ENCODE data around the gene ACTBL2.

ACTBL2 gene

DNA sequence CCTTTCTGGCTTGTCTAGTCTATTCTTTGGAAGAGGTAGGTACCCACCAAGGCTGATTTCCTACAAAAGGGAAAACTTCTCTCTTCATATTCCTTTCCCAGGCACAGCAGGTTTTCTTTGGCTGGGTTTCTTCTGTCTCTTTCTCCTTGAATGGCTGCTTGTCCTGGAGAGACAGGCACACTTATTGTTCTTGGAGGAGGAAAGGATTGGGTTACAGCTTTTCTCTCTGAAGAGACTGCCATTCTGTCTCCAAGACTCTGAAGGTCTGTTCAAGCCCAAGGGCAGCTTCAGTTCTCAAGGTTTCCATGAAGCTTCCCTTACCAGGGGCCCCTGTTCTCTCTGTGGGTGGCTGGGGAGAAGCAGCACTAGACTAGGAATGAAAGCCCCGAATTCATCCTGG lies 33.9 kb downstream of the ACTBL2 start:
- no peak for DNase-seq (ENCODE audit: low spot score)

DNA sequence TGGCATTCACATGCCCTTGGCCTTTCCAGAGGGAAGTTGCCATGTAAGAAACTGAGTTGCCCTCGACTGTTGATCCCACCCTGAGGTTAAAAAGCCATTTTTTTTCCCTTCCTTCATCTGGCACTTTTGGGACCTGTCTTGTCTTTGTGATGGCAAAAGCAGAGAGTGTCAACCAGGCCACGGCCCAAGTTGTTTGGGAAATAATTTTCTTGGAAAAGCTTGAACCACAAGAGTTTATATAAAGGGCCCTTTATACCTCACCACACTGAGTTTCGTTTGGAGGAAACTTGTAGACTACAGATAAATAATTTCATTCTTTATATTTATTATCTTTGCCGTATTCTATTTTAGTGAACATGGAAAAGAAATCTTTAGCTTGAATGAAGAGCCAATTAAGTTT lies 34.3 kb downstream of the ACTBL2 start:
- DNase-seq (ENCODE audit: low spot score), result no peak

DNA sequence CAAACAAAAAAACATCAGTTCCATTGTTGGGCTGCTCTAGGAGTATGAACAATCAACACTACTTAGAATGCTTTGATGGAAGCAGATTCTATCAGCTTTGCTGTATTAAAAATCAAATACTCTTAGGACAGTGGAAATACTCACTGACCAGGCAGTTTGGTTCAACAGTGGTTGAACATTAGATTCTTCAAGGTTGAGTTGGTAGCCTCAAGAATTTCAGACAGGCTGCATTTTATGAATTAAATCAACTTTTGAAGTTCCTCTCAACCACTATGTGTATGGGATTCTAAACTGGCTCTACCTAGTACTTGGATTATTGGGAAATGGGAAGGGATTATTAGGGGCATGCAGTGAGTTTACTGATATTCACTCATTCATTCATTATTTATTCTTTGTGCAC lies 35.0 kb downstream of the ACTBL2 start:
- DNase-seq (ENCODE audit: low spot score), result no peak

DNA sequence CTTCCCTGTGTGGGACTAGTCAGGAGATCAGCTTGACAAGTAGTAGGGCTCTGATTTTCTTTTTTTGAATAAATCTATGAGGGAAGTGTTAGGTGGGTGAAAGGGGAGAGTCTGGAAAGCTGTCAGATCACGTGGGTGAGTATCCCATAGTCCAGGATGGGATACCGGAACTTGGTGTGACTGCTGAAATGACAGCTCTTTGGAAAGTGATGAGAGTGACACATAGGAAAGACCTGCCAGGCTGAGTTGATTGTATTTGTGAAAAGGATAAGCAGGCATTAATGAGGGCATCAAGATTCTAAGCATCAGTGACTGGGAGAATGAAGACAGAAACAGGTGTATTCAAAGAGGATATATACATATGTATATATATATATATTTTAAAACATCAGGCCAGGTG lies 35.6 kb downstream of the ACTBL2 start:
- no peak for DNase-seq (ENCODE audit: low spot score)

DNA sequence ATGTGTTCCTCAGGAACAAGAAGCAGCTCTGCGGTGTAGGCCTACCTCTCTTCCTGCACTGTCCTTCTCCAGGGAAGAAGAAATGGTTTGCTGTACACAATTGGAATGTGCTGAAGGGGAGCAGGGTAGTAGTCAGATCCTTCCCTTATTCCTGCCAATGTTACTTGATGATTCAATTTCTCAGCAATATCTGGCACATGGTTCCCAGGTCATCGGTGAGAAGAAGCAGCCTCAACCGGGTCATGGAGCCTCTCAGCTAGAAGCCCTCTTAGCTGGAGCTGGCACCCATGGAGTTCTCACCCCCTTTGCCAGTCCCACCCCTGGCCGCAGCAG lies 36.9 kb downstream of the ACTBL2 start:
- DNase-seq (ENCODE audit: low spot score), result no peak

DNA sequence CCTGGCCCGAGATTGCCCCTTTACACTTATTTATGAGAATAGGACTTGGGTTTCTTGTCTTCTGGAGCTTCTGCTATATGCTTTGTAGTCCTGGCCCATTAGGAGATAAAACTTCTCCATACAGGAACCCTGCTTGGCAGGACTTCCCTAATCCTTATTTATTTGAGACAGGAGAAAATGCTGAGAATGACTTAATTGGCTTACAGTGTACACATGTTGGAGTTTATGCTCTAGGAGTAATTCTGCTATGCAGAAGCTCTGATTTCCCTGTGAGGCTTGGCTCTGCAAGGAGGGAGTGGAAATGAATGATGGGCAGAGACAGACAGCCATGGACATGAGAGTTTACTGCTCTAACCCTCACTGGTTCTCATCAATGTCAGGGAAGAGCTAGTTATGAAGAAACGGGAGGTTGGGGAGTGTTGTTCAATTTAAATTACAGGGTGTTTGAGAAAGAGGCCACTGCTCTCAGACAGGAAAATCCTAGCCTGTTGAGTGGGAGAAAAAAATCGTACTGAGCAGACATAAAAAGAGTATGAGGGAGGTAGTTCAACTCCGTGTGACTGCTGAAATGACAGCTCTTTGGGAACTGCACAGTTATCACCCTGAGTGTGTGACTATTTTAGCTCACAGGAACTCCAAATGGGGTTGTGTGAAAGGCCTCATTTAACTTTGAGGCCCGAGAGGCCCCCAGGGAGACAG lies 37.5 kb downstream of the ACTBL2 start:
- no peak for DNase-seq (ENCODE audit: low spot score)

DNA sequence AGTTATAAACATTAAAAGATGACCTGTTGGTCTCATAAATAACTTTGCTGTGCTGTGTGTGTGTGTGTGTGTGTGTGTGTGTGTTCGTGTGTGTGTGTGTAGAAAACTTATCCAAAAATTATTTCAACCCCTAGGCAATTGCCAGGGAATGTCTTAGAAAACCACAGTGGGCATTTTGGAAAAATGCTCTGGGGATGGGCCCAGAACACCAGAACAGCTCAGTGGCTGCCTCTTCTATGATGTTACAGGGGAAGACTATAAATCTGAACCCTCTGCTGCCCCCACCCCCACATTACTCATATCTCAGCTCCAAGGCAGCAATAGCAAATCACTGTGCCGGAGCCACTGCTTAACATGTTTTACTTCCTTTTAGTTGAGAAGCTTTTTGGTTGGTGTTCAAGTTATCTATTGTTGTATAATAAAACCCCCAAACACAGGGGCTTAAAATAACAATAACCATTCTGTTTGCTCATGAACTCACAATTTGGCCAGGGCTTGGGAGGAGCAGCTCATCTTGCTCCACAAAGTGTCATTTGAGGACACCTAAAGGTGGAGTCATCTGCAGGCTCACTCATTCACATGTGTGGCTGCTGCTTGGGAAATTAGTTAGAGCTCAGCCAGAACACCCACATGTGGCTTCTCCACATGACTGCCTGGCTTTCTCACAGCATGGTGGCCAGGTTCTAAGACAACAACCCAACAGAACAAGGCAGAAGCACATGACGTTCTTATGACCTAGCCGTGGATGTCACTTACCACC lies 40.4 kb downstream of the ACTBL2 start:
- no peak for DNase-seq (ENCODE audit: low spot score)

DNA sequence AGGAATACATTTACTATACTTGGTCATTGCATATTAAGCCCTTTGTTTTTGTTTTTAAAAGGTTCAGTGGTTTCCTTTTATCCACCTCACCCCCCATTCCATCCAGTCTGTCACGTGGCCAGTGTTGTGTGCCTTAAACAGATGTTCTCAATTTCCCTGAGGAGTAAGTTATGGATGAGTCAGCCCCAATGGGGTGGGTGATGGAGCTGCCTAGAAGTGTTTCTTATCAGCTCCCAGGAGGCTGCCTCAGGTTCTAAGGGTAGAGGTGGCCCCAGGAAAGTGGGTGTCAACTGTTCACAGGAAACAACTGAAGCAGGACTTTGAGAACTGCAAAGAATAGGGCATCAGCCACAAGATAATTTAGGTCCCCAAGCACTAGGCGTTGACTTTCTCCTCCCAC lies 41.1 kb downstream of the ACTBL2 start:
- DNase-seq (ENCODE audit: low spot score), result no peak

DNA sequence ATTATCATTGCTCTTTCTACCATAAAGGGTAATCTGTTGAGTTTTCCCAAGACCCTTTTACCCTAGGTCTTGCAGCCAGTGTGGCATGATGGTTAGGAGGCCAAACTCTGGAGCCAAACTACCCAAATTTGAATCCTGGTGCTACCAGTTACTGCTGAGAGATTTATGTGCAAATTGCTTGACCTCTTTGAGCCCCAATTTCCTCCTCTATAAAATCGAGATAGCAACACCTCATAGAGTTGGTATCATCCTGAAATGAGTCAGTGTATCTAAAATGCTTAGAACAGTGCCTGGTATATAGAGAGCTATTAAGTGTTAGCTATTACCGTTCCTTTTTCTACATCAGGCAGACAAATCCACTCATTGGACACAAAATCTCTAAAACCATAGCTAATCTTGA lies 43.0 kb downstream of the ACTBL2 start:
- no peak for DNase-seq (ENCODE audit: low spot score)

DNA sequence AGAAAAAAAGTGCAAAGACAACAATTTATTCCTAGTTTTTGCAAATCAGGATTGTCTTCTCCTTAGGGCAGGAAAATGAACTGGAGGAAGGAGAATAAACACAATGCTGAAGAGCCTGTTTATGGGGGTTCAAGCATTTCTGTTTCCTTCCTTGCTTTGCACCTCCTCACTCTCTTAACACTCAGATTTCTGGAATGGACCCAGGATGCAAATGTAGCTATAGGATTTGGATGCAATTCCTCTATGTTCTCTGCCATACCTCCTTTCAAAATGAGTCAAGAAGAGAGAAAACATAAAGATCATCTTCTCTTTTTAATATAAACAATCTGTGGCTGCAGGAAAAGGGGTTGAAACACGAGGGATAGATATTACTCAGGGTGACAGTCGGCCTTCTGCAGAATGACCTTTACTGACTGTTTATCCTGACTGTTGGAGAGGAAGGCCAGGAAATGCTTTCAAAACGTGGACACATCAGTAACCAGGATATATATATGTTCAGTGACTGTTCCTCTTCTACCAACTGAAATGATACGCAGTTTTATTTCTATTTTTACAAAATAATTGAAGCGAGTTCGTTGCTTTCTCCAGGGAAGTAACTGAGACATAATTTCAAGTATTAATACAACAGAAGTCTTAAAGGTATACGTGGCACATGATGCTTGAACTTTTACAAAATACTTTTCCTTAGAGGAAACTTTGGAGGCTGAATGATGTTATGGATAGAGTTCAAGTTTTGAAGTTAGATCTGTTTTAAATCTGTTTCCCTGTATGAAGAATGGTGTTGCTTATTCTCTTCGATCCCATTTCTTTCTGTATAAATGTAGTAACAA lies 44.4 kb downstream of the ACTBL2 start:
- no peak for DNase-seq (ENCODE audit: low spot score)

DNA sequence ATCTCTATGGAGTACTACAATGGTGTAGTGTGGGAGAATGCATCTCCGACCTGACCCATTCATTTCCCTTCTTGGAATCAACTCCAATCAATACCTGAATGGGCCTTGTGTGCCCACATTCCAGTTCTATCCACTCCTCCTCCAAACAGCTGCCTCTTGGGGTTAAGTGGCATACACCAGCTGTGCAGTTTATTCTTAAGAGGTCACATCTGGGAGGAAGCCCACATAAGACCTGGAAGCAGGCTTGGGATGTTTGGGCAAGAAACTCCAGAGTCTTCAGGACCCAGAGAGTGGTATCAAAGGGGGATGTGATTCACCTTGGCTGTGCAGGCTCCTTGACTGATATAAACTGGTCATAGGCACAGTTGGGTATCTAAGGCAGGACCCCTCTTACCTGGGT lies 46.0 kb downstream of the ACTBL2 start:
- no peak for DNase-seq (ENCODE audit: low spot score)

DNA sequence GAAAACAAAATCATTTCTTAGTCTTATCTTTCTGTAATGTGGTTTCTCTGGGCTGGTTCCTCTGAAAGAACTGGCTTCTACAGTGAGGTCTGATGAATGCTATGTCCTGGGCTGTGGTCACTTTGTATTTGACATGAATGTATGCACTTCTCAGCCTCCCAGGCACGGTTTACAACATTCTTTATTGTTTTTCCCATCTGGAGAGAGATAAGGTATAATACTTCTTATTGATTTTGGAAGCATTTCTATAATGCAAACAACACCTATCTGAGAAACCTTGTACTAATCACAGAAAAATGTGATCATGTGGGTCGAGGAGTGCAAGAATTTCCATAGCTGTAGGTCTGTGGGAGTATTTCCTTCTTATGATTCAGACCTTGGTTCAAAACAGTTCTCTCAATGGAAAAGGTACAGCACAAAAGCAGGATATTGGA lies 46.9 kb downstream of the ACTBL2 start:
- DNase-seq (ENCODE audit: low spot score), result no peak

DNA sequence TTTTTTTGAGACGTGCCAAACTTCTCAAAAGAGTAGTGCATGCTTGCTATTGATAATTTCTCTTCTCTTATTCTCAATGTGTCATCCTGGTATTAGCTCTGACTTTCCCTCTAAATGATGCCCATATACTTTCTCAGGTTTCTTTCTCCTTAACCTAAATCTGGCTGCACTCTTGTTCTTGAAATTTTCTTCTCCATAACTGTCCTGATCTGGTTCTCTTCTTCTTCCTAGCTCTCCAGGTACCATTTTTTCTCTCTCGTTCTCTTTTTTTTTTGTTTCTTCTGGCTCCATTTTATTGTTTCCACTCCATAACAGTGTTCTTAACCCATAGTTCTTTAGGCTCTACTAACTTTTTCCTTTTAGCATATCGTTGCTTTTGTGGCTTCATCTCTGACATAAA lies 47.9 kb downstream of the ACTBL2 start:
- DNase-seq (ENCODE audit: low spot score), result no peak

DNA sequence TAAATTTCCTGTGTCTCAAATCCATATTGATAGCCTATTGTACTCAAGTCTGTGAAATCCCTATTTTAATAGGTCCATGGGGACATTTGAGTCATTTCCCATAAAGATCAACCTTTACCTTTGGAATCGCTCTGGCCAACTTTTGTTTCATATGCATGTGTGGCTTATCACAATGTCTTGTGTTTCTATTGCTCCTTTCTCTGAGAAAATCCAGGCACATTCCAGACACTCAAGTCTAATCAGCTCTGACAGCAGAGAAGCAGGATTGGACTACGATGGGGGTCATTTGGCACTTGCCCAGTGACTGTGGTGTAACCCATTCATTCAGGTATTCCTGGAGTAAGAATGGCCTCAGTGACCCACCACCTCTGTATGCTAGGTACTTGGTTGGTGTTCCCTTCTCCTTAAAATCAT lies 48.4 kb downstream of the ACTBL2 start:
- no peak for DNase-seq (ENCODE audit: low spot score)

DNA sequence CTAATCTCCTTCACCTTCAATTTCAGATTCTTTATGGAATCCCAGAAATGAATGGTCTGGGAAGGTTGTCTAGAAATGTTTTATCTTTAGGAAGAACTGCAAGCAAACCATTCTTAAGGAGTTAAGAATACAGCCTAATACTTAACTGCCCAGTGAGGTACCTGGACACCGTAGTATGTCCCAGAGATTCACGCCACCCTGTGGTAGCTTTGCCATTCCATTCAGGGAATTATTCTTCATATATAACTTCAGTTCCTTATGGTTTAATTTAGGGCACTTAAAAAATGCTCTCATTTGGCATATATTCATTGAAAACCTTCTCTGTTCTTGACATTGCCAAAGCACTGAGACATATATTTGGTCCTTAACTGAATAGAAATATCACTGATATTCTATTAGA lies 49.7 kb downstream of the ACTBL2 start:
- no peak for DNase-seq (ENCODE audit: low spot score)

DNA sequence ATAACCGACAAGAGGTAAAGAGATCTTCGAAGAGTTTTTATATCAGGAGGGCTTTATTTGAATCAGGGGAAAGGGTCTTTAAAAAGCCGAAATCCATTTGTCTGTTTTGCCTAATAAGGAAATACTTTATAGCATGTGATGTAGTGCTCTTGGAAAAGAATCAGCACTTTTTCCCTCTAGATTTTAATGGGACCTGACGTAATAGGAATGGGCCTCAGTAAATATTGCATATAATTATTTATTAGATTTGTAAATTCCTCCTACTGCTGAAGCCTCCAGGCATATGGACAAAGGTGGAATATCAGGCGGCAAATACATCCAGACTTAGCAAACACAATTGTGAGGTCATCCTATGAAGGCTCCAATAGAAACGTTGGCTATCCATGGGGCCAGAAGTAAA lies 50.9 kb downstream of the ACTBL2 start:
- no peak for DNase-seq (ENCODE audit: low spot score)

Data from CD4-positive, alpha-beta T cell treated with Interleukin-2 at 100 ng/mL for 4 hours (primary cell).